GM21717 (cell line): ENCODE data around the gene DMKN.

Experiments used
- ATAC-seq: cut with Tn5 transposase; IDR thresholded peaks from one replicate; pipeline ENCODE4 v1.9.1; 2021; ENCODE audit warnings: mild to moderate bottlenecking, moderate library complexity; ENCODE audit not compliant: unreplicated experiment

Gene DMKN

DNA sequence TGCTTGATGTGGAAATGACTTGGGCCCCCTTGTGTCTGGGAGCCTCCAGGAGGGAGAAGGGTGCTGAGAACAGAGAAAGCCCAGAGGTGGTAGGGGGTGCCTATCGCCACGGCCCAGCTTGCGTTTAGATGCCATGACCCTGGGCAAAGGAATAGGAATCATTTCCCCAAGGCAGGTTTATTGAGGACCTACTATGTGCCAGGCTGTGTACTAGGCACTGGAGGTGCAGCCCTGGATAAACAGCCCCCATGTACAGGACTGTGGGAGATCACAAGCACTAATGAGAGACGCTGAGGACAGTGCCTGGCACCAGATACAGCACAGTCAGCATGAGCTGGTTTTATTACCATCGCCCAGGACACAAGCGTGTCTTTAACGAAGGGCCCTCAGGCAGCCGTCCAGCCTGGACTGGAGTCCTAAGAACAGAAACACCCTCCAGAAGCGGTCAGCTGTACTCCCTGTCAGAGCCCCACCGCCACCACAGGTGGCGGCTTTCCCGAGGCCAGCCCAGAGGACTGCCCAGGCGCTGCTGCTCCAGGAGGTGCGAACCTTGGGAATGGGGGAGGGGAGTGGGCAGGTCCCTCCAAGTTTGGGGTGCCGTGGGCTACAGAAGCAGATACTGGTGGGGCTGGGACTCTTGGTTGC, 36.6 kb upstream of the DMKN start:
- no peak for ATAC-seq

DNA sequence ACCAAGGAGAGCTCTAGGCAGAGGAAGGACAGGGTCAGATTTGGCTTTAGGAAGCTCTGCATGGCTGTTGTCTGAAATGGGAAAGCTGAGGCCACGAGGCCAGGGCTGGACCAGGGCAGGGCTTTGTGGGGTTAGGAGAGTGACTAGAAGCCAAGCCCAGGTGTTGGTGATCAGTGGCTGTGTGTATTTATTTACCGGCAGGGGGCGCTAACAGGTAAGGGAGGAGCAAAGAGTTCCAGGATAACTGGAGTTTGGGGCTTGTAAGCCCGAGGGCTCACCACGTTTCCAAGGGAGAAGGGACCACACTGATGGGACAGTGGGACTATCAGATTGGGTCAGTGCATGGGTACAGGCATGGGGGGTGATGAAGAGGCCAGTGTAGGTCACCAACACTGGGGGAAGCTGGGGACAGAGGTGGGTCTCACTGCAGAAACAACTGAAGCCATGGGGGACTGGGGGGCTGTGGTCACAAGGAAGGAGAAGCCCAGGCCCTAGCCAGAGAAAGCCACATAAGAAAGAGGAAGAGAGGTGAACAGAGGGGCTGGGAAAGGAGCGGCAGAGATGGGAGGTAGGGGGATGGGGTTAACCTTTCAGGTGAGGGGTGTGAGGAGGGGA, 35.8 kb upstream of the DMKN start:
- ATAC-seq = no peak

- no peak for ATAC-seq
Observed at GRCh38 chr19:35546532-35546931, 33.1 kb upstream of the DMKN start.

DNA sequence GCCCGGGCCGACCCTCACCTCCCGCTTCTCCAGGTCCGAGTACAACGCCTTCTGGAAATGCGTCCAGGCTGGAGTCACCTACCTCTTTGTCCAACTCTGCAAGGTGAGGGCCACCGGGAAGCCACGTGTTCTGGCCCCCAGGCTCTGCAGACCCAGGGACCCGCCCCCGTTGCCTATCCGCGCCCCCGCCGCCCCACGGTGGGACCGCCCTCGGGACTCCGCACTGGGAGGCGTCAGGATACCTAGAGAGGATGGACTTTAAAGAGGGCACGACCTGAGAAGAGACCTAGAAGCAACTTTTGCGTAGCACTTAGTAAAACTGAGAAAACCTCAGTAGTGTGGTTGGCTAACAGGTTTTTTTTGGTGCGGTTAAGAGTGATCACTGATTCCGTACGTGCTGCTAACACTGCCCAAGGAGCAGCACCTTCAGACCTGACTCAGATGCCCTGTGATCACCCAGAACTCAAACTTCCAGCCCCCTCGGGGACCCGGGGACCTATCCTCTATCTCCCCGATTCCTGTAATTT, 32.5 kb upstream of the DMKN start:
- ATAC-seq = peak; percentile 36

GRCh38 chr19:35545001-35545854, 31.8 kb upstream of the DMKN start, which contains the start of gene TMEM147:
TMEM147 (plus strand) TSS chr19:35545626; CDS start chr19:35545740, 114 bp downstream.
- peak; percentile 72 for ATAC-seq

DNA sequence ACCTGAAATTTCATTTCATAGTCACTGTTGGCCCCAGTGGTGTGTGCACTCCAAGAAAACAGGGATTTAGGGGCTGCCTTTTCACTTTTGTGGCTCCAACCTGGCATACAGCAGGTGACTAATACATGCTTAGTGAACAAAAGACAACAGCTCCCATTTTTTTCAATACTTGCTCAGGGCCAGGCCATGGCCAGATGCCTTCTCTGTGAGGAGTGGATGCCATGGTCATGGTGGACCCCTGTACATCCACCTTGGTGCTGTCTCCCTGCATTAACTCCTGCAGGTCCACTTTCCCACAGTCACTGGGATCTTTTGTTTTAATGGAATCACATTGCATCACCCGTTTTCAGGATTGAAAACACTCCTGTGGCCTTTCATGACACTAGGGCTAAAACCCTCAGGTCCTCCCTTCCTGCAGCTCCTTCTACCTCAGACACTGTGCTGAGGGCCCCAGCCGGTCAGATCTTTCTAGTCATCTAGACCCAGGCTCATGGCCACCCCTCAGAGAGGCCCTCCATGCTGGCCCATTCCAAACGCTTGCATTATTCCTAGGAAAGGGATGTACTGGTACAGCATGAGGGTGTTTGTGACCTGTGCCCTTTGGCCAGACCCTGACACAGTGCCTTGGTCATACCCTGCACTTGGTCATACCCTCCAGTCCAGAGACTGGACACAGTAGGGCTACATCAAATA, 30.8 kb upstream of the DMKN start:
- ATAC-seq = no peak

DNA sequence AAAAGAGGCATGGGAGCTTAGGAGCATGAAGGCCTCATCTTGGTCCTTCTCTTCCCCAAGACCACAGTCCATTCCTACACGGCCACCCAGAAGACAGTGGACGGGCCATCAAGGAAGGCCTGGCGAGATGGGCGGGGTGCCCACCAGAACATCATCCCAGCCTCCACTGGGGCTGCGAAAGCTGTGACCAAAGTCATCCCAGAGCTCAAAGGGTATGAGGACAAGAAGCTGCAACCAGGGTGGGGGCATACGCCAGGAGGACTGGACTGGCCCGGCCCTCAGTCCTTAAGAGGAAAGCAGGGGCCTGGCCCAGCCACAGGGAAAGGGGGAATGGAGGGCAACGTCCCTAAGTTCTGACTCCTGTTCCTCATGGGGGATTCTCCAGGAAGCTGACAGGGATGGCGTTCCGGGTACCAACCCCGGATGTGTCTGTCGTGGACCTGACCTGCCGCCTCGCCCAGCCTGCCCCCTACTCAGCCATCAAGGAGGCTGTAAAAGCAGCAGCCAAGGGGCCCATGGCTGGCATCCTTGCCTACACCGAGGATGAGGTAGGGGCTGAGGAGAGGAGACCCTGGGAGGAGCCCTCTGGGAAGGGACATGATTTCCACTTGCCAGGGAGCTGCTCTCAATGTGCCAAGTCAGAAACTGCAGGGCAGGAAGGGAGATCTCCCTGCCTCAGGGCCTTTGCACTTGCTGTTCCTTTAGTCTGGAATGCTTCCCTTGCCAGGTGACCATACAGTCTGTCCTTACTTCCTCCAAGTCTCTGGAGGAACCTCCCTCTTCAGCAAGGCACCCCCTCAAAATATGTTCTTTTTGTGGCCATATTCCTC, 30.0 kb upstream of the DMKN start:
- ATAC-seq = no peak

DNA sequence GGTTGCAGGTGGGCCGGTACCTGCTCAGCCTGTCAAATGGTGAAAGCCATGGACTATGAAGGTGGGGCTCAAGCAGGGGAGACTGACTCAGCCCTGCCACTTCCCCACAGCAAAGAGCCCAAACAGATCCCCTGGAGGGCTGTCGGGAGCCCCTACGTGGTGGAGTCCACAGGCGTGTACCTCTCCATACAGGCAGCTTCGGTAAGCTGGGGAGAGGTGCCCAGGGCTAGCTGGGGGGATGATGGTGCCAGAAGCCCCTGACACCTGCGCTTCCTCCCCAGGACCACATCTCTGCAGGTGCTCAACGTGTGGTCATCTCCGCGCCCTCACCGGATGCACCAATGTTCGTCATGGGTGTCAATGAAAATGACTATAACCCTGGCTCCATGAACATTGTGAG, 28.8 kb upstream of the DMKN start:
- ATAC-seq = no peak

DNA sequence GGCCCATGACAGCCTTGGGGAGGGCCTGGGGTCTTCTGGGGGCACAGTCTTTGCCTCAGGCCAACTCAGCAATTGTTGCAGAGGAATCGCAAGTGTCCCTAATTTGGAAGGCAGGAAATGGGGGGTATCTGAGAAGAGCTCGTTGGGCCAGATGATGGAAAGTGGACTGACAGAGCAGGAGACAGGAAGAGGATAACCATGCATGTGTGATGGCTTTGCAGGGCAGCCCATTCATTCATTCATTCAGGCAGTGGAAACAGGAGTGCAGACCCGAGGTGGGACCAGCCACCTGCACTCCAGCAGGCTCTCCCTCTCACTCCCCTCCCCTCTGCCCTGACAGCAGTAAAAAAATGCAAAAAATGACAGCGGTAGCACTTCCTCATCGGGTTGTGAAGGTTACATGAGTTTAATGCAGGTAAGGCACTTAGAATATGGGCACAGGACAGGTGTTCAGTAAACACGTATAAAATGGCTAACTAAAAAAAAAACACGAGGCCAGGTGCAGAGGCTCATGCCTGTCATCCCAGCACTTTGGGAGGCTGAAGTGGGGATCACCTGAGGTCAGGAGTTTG, 27.0 kb upstream of the DMKN start:
- no peak for ATAC-seq

GRCh38 chr19:35539850-35540249, 26.4 kb upstream of the DMKN start:
- ATAC-seq = no peak

GRCh38 chr19:35539314-35539713, 25.9 kb upstream of the DMKN start:
- no peak for ATAC-seq

DNA sequence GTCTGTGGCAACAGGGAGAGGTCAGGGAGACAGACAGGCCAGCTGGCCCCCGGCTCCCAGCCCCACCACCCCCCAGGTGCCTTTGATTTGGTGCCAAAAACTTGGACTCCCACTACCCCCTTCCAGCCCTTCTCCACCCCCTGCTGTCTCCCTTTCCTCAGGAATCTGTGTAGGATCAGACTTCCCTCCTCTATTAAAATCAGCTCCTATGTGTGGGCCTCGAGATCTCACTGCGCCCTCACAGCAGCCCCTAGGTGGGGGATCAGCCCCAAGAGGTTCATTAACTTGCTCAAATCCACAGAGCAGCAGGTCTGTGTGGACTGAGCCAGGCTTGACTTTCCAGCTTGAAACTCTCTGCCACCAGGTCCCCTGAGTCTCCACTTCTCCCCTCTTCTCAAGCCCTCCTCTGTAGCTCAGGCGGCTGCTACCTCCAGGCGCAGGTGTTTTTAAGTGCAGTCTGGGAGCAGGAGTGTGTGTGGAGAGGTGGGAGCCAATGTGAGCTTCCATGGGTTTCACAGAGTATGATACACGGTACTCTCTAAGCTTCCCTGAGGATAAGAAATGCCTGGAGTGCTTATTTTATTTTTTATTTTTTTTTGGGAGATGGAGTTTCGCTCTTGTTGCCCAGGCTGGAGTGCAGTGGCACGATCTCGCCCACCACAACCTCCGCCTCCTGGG, 21.5 kb upstream of the DMKN start:
- no peak for ATAC-seq

- ATAC-seq = no peak
Observed at GRCh38 chr19:35533822-35534392, 20.5 kb upstream of the DMKN start.

- no peak for ATAC-seq
Observed at GRCh38 chr19:35533201-35533821, 19.9 kb upstream of the DMKN start, which contains the start of gene GAPDHS. GAPDHS (plus strand) TSS chr19:35533456; CDS start chr19:35533528, 72 bp downstream.

GRCh38 chr19:35531291-35531690, 17.8 kb upstream of the DMKN start:
- ATAC-seq = no peak

GRCh38 chr19:35529241-35530218, 16.1 kb upstream of the DMKN start:
- no peak for ATAC-seq
